ENCODE measurements around the gene TSR3.

The TSR3 gene

GRCh38 chr16:1377406-1378010, 25.8 kb upstream of the TSR3 start:
- DNase-seq: no peak

- DNase-seq: no peak
These were observed 24.2 kb upstream of the TSR3 start for GRCh38 chr16:1375741-1376410.

- no peak for DNase-seq
These were observed 23.6 kb upstream of the TSR3 start for GRCh38 chr16:1375298-1375640.

GRCh38 chr16:1374418-1375297, 23.0 kb upstream of the TSR3 start:
- no peak for DNase-seq

GRCh38 chr16:1372292-1372950, 20.7 kb upstream of the TSR3 start:
- no peak for DNase-seq

- no peak for DNase-seq
These were observed 19.6 kb upstream of the TSR3 start for GRCh38 chr16:1371054-1371978.

- DNase-seq: no peak
These were observed 16.0 kb upstream of the TSR3 start for GRCh38 chr16:1367486-1368174.

- no peak for DNase-seq
These were observed 15.1 kb upstream of the TSR3 start for GRCh38 chr16:1366712-1367299.

GRCh38 chr16:1366060-1366711, 14.5 kb upstream of the TSR3 start:
- DNase-seq: no peak

- no peak for DNase-seq
These were observed 12.8 kb upstream of the TSR3 start for GRCh38 chr16:1364510-1364909.

- no peak for DNase-seq
These were observed 11.9 kb upstream of the TSR3 start for GRCh38 chr16:1363501-1364041.

GRCh38 chr16:1362807-1363206, 11.1 kb upstream of the TSR3 start:
- no peak for DNase-seq

GRCh38 chr16:1361685-1362360, 10.1 kb upstream of the TSR3 start:
- no peak for DNase-seq

- no peak for DNase-seq
These were observed 6.4 kb upstream of the TSR3 start for GRCh38 chr16:1357906-1358566.

GRCh38 chr16:1356061-1356900, 4.6 kb upstream of the TSR3 start:
- DNase-seq: no peak

GRCh38 chr16:1355591-1355990, 3.9 kb upstream of the TSR3 start:
- DNase-seq: no peak

GRCh38 chr16:1354815-1355540, 3.3 kb upstream of the TSR3 start:
- DNase-seq: no peak

GRCh38 chr16:1351215-1351581, 480 bp downstream of the TSR3 start:
- DNase-seq: no peak
